GM12891 (cell line): ENCODE data around the gene ETS1.
A peak's percentile ranks its signal among the peaks of the same experiment; 100 is the strongest.

Source experiments
- DNase-seq: peaks from one replicate; pipeline ENCODE4 v3.0.0; 2011; ENCODE audit warnings: low spot score; ENCODE audit not compliant: insufficient read length
- FAIRE-seq: peaks from 2 replicates; lab custom pipeline; 2011; peaks lifted over from hg19 to GRCh38; lab: Jason Lieb, UNC
- PAX5 ChIP-seq: IDR thresholded peaks from 2 replicates; pipeline ENCODE4 v1.6.1; 2011; ENCODE audit warnings: low read length, moderate library complexity, mild to moderate bottlenecking; ENCODE audit not compliant: insufficient read depth, severe bottlenecking
- POLR2A ChIP-seq: IDR thresholded peaks from 2 replicates; pipeline ENCODE4 v1.6.1; 2011; ENCODE audit warnings: low read depth, low read length, control low read depth
- POLR2AphosphoS5 ChIP-seq: IDR thresholded peaks from 2 replicates; pipeline ENCODE4 v1.6.1; 2011; ENCODE audit warnings: low read depth, low read length, control low read depth
- POU2F2 ChIP-seq: IDR thresholded peaks from 2 replicates; pipeline ENCODE4 v1.6.1; 2011; ENCODE audit warnings: low read depth, mild to moderate bottlenecking, control low read depth, low read length, moderate library complexity
- SPI1 ChIP-seq: IDR thresholded peaks from 2 replicates; pipeline ENCODE4 v1.6.1; 2011; ENCODE audit warnings: low read depth, low read length, control low read depth
- TAF1 ChIP-seq: IDR thresholded peaks from 2 replicates; pipeline ENCODE4 v1.6.1; 2011; ENCODE audit warnings: low read depth, low read length, control low read depth

Gene ETS1

DNA sequence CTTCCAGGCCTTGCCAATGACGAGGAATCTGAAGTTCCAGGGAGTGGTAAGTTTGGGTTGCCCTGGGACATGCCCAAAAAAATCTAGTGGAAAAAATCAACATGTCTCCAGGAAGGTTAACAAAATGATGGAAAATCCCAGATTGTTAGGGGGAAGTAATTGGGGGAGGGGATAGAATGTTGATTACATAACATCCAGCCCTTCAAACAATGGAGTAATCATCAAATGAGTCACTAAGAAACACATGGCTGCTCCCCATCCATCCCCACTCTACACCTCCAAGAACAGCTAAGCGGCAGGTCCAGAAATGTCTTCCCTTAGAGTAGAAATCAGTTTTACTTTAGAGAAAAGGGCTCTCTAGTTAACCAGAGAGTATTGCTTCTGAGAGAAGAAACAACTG is 94.9 kb downstream of the ETS1 start:
- DNase-seq (no peak), FAIRE-seq (peak; percentile 79)
- TF ChIP-seq SPI1 (no peak), TAF1 (no peak), POLR2AphosphoS5 (no peak), PAX5 (no peak), POU2F2 (no peak), POLR2A (no peak)

DNA sequence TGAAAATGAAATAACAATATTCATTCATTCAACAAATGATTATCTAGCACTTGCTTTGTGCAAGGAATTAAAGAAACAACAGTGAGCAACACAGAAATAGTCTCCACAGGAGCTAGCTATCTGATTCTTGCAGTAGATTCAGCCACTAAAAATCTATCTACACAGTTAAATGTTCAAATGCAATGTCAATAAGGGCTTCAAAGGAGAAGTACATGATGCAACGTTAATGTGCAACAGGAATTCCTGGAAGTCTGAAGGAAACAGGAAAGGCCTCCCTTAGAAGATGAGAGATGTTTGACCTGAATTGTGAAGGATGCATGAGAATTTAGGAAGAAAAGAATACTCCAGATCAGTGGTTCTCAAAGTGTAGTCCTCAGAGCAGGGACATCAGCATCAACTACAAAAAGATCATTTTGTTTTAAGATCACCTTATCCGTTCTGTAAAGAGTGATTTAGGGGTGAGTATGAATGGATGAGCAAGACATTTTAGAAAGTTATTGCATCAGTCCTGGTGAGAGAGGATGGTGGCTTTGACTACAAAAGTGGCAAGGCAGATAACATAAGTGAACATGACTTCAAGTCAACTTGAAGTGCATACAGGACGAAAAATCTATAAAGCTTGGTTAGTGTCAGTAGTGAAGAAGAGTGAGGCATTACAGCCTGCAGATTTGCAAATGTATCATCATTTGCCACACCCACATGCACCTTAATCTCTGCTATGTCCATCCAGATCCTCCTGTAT is 96.0 kb downstream of the ETS1 start:
- no peak for TF ChIP-seq PAX5
- TF ChIP-seq SPI1: no peak
- no peak for TF ChIP-seq TAF1
- TF ChIP-seq POU2F2: no peak
- no peak for TF ChIP-seq POLR2AphosphoS5
- TF ChIP-seq POLR2A: no peak
- FAIRE-seq (peak; percentile 89), DNase-seq (no peak)

DNA sequence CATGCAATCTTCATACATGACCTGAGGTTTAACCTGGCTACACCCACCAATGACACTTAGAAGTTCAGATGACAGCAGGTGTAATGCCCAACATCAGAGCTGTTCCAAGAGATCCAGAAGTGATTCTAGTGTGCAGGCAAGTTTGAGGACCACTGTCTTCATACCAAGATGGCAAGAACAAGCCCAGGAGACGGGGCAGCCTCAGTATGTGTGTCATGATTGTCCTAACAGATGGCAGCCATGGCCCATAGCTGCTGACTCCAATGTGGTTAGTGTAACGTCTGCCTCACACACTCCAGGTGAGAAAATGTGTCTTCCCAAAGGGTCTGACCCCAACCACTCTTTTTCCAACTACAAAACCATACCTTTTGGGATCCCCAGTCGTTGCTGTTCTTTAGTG is 97.3 kb downstream of the ETS1 start:
- FAIRE-seq: peak; percentile 64
- no peak for TF ChIP-seq POU2F2
- no peak for TF ChIP-seq TAF1
- no peak for TF ChIP-seq POLR2AphosphoS5
- no peak for TF ChIP-seq PAX5
- no peak for TF ChIP-seq SPI1
- no peak for TF ChIP-seq POLR2A
- no peak for DNase-seq

DNA sequence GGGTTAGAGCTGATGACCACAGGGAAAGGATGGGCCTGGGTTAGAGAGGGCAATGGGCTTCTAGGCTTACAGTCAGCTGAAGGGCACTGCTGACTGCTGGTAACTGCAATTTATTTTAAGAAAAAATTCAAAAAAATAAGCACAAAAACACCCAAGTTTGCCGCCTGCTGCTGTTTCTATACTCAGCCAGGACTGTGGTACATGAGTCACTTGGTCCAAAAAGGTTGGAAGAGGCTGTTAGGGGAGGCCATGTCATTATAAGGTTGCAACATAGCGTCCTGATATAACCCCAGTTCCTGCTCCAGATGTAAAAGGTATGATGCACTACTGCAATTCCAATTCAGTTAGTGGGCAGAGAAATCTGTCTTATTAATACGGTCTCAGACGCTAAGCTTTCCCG is 98.9 kb downstream of the ETS1 start:
- FAIRE-seq (no peak), DNase-seq (no peak)

DNA sequence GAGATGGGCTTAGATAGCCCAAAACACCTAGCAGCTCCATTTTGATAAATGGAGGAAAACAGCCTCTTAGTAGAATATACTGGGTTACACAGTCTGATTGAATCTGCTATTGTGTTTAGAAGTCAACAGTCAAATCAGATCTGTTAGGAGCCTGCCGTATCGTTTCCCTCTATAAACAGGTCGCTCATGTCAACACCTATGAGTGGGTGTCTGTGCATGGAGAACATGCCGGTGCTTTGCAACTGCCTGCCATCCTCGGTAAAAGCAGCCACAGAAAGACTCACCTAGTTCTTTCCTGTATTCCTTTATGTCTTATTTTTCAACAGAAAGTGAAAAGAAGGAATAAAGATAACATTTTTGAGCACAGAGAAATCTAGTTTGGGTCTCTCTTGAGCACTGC is 99.4 kb downstream of the ETS1 start:
- no peak for TF ChIP-seq POLR2A
- no peak for TF ChIP-seq SPI1
- no peak for TF ChIP-seq PAX5
- TF ChIP-seq TAF1: no peak
- TF ChIP-seq POU2F2: no peak
- TF ChIP-seq POLR2AphosphoS5: no peak
- DNase-seq: no peak
- peak; percentile 48 for FAIRE-seq

More for the DNA sequence above, 98.9 kb downstream of the ETS1 start:
- TF ChIP-seq SPI1 (no peak), TAF1 (no peak), POLR2AphosphoS5 (no peak), POU2F2 (no peak), PAX5 (no peak), POLR2A (no peak)

DNA sequence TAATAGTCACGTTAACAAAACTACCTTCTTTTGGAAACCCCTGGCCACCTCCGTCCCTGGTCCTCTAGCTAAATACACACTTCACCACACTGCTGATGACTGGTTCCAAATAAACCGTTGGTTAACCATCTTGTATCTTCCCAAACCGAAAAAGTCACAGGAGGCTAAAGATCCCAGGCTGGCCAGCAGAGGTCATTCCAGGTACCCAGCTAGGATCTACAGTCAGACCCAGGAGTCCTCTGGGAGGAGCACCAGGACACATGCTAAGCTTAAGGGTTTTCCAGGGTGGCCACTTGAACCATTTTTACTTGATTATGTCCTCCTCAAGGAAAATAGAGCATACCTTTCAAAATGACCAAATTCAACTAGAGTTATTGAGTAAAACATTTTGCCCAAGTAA is 103.2 kb downstream of the ETS1 start:
- no peak for TF ChIP-seq TAF1
- DNase-seq: no peak
- no peak for FAIRE-seq

DNA sequence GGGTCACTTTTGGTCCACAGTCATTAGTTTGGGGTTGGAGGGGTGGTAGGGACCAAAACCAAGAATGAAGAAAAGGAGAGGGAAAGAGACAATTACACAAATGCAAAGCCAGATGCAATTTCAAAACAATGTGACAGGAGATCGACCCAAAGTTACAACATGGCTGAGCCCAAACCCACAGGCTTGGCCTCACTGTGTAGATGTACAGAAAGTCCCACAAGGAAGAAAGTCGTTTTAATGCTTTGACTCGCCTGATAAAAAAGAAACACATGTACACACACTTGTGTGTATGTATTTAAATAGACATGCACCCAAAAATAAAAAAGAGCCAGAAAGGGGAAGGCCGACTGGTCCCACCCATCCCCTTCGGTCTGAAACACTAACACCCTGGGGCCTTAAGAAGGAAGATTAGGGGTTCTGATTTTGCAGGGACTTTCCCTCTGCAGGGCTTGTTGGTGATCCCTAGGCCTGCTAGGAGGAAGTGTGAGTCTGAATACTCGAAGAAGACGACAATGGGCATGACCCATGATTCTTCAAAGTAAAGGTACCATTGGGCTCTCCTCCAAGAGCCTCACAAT is 104.1 kb downstream of the ETS1 start:
- no peak for DNase-seq
- FAIRE-seq: no peak
- TF ChIP-seq POU2F2 (no peak; the same call in 1 of the 2 replicates), TAF1 (no peak), SPI1 (peak; percentile 81), POLR2AphosphoS5 (no peak), PAX5 (no peak), POLR2A (no peak)

DNA sequence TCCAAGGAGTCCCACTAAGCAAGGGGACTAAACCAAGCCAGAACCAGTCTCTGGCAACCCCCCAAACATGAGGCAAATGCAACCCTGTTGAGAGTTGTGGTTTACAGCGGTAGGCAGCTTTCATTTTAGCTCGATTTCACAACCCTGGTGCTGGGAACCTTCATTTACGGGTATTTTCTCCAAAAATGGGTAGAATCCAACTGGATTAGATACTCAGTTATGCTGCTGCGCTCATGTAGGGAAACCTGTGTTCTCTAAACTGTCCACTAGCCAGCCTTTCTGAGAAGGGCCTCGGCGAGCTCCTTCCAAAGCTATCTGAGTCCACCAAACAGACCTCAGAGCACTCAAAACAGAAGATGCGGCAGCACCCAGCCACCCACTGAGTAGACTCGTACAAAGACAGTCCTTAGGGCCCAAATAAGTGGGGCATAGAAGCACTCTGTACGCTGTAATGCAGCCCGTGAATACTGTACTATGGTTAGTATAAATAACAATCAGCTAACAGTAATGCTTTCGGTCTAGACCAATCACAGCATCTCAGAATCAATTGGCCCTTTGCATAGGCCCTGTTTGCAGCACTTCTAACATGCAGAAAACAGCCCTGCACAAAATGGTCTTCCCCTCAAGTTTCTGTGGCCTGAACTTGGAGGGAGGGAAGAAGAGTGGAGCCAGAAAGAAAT is 104.7 kb downstream of the ETS1 start:
- TF ChIP-seq POLR2A (peak; percentile 71), SPI1 (no peak), PAX5 (no peak)
- no peak for DNase-seq
- peak; percentile 96 for FAIRE-seq

DNA sequence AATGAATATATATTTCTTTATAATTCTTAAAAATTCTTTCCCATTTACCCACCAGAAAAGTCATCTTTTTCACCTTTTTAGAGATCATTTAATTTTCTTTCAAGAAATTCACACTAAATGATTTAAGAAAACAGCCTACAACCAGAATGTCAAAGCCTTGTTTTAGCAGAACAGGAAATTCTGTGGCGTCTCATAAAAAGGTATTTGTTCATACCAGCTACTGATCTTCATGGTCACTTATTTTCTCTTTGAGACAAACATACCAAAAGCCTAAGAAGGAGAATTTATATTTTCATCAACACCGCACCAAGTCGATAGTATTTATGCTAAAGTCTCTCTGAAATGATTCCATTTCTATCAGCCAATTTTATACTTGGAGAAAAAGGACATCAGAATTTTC is 105.3 kb downstream of the ETS1 start:
- TF ChIP-seq SPI1: no peak
- TF ChIP-seq TAF1: no peak
- no peak for TF ChIP-seq PAX5
- TF ChIP-seq POU2F2: no peak
- no peak for TF ChIP-seq POLR2AphosphoS5
- TF ChIP-seq POLR2A: no peak
- DNase-seq: no peak
- FAIRE-seq: no peak

DNA sequence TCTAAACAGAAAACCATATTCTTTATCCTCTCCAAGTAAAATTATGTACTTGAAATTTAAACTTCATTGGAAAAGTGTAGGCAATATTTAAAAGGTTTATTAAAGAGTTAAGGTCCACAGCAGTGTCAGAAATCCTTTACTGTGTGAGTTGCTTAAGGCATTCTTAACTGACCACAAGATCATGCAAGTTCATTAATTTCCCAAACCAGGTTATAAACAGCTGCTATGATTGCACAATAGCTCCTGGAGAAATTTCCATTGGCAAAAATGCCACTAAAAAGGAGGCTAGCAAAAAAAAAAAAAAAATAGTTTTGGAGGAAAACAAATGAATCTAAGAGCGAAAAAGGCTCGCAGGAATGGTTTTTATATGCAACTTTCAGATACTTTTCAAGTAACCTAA is 106.2 kb downstream of the ETS1 start:
- TF ChIP-seq PAX5 (no peak), TAF1 (no peak), POU2F2 (no peak), POLR2AphosphoS5 (no peak), POLR2A (no peak), SPI1 (no peak)
- no peak for FAIRE-seq
- no peak for DNase-seq
